ENCODE measurements around the gene APEH.

The APEH gene

GRCh38 chr3:49627634-49628033 is 46.5 kb upstream of the APEH start:
- H3K27ac ChIP-seq (ENCODE audit: low read length) = no peak overlapping the region
- no peaks in the 10 kb centered on the region for H3K27me3 ChIP-seq (ENCODE audit: low read depth, low read length)

GRCh38 chr3:49628249-49628648 is 45.9 kb upstream of the APEH start:
- no peaks in the 10 kb centered on the region for H3K79me2 ChIP-seq (ENCODE audit: low read length)
- H3K27me3 ChIP-seq (ENCODE audit: low read depth, low read length) = no peaks in the 10 kb centered on the region
- no peaks in the 10 kb centered on the region for H4K20me1 ChIP-seq (ENCODE audit: insufficient read depth, low read length)
- peaks cover 5% of the 10 kb centered on the region; the same call in 1 of the 2 replicates for H3K4me1 ChIP-seq (ENCODE audit: low read length)
- no peak overlapping the region for H3K4me2 ChIP-seq (ENCODE audit: low read length)
- H3K9me3 ChIP-seq (ENCODE audit: insufficient read depth, low read length) = no peaks in the 10 kb centered on the region
- no peak overlapping the region for H3K4me3 ChIP-seq (ENCODE audit: low read length)
- no peak overlapping the region for H3K27ac ChIP-seq (ENCODE audit: low read length)
- no peak for TF ChIP-seq EZH2phosphoT487 (IDR thresholded peaks at IDR 0.05; ENCODE audit: low read depth)
- H3K9ac ChIP-seq (ENCODE audit: low read length) = no peak overlapping the region
- no peak overlapping the region for H2AFZ ChIP-seq (ENCODE audit: low read depth, low read length)
- no peaks in the 10 kb centered on the region for H3K36me3 ChIP-seq (replicated peaks; ENCODE audit: low read depth, low read length)

More at GRCh38 chr3:49627634-49628033, 46.5 kb upstream of the APEH start:
- no peak overlapping the region for H3K4me3 ChIP-seq (ENCODE audit: low read length)
- no peaks in the 10 kb centered on the region for H4K20me1 ChIP-seq (ENCODE audit: insufficient read depth, low read length)
- peaks cover 5% of the 10 kb centered on the region; the same call in 1 of the 2 replicates for H3K4me1 ChIP-seq (ENCODE audit: low read length)
- TF ChIP-seq CTCF (IDR thresholded peaks at IDR 0.05; ENCODE audit: low read depth, low read length) (no peak), EZH2phosphoT487 (IDR thresholded peaks at IDR 0.05; ENCODE audit: low read depth) (no peak)
- no peaks in the 10 kb centered on the region for H3K9me3 ChIP-seq (ENCODE audit: insufficient read depth, low read length)
- H3K36me3 ChIP-seq (replicated peaks; ENCODE audit: low read depth, low read length) = no peaks in the 10 kb centered on the region
- no peak overlapping the region for H3K9ac ChIP-seq (ENCODE audit: low read length)
- H2AFZ ChIP-seq (ENCODE audit: low read depth, low read length) = no peak overlapping the region
- H3K79me2 ChIP-seq (ENCODE audit: low read length) = no peaks in the 10 kb centered on the region
- H3K4me2 ChIP-seq (ENCODE audit: low read length) = no peak overlapping the region

GRCh38 chr3:49629451-49629850 is 44.7 kb upstream of the APEH start:
- no peaks in the 10 kb centered on the region for H3K79me2 ChIP-seq (ENCODE audit: low read length)
- no peaks in the 10 kb centered on the region for H3K27me3 ChIP-seq (ENCODE audit: low read depth, low read length)
- H4K20me1 ChIP-seq (ENCODE audit: insufficient read depth, low read length) = no peaks in the 10 kb centered on the region
- TF ChIP-seq CTCF (IDR thresholded peaks at IDR 0.05; ENCODE audit: low read depth, low read length) (no peak), EZH2phosphoT487 (IDR thresholded peaks at IDR 0.05; ENCODE audit: low read depth) (no peak)
- no peak overlapping the region for H3K9ac ChIP-seq (ENCODE audit: low read length)
- no peak overlapping the region for H3K27ac ChIP-seq (ENCODE audit: low read length)
- H3K9me3 ChIP-seq (ENCODE audit: insufficient read depth, low read length) = no peaks in the 10 kb centered on the region
- no peak overlapping the region for H2AFZ ChIP-seq (ENCODE audit: low read depth, low read length)
- no peak overlapping the region for H3K4me3 ChIP-seq (ENCODE audit: low read length)
- H3K36me3 ChIP-seq (replicated peaks; ENCODE audit: low read depth, low read length) = no peaks in the 10 kb centered on the region
- no peak overlapping the region for H3K4me2 ChIP-seq (ENCODE audit: low read length)
- peaks cover 5% of the 10 kb centered on the region; the same call in 1 of the 2 replicates for H3K4me1 ChIP-seq (ENCODE audit: low read length)

- no peak overlapping the region for H3K9ac ChIP-seq (ENCODE audit: low read length)
- H3K36me3 ChIP-seq (replicated peaks; ENCODE audit: low read depth, low read length) = no peaks in the 10 kb centered on the region
- no peak overlapping the region for H3K27ac ChIP-seq (ENCODE audit: low read length)
- TF ChIP-seq EZH2phosphoT487 (IDR thresholded peaks at IDR 0.05; ENCODE audit: low read depth) (no peak), CTCF (IDR thresholded peaks at IDR 0.05; ENCODE audit: low read depth, low read length) (no peak)
- peaks cover 5% of the 10 kb centered on the region; the same call in 1 of the 2 replicates for H3K4me1 ChIP-seq (ENCODE audit: low read length)
- no peak overlapping the region for H3K4me3 ChIP-seq (ENCODE audit: low read length)
- no peaks in the 10 kb centered on the region for H3K9me3 ChIP-seq (ENCODE audit: insufficient read depth, low read length)
- no peak overlapping the region for H2AFZ ChIP-seq (ENCODE audit: low read depth, low read length)
- no peak overlapping the region for H3K4me2 ChIP-seq (ENCODE audit: low read length)
- no peaks in the 10 kb centered on the region for H4K20me1 ChIP-seq (ENCODE audit: insufficient read depth, low read length)
- H3K27me3 ChIP-seq (ENCODE audit: low read depth, low read length) = no peaks in the 10 kb centered on the region
- no peaks in the 10 kb centered on the region for H3K79me2 ChIP-seq (ENCODE audit: low read length)
Observed at GRCh38 chr3:49629866-49630265, 44.3 kb upstream of the APEH start.
